Endothelial cell of umbilical vein (primary cell): ENCODE measurements around the gene RAB9B. TPM values are rescaled to one million over a fixed set of nuclear protein-coding genes. Genes with fewer than 3 reads are reported as not detected.

Experiments used
- BruUV-seq: library from RNA; stranded (reverse); fragments of 400-500 nt; replicated peaks from 2 replicates; lab custom pipeline; 2021; lab: Mats Ljungman, UMichigan
- CTCF ChIA-PET: fragments of 300-600, 350-600 bp; sonication (Branson Sonifier 250); formaldehyde crosslinking; loops from one replicate; lab custom pipeline; 2021; ENCODE audit warnings: antibody characterized with exemption, inconsistent platforms; lab: Charles Lee
- POLR2A ChIA-PET: fragments of 300-600, 350-600 bp; sonication (Branson Sonifier 250); formaldehyde crosslinking; loops from one replicate; lab custom pipeline; 2021; ENCODE audit warnings: antibody characterized with exemption, inconsistent platforms; lab: Charles Lee
- DNase-seq: peaks from one replicate; pipeline ENCODE4 v3.0.0-alpha.2; 2011; ENCODE audit warnings: low read depth, low spot score
- FAIRE-seq: peaks from 2 replicates; lab custom pipeline; 2011; peaks lifted over from hg19 to GRCh38; lab: Jason Lieb, UNC
- H2AFZ ChIP-seq: 2 replicates; pipeline ENCODE4 v1.6.0; 2012; ENCODE audit warnings: low read depth, low read length, control low read depth, inconsistent platforms
- H3K27ac ChIP-seq: 2 replicates; pipeline ENCODE4 v1.5.1; 2011; ENCODE audit warnings: low read depth, mild to moderate bottlenecking, control low read depth, low read length, moderate library complexity; ENCODE audit not compliant: insufficient read depth
- H3K27me3 ChIP-seq, 2 experiments: 2 replicates each; pipeline versions ENCODE4 v1.6.0 to v1.6.1; 2011; ENCODE audit warnings: low read length in 2 of 2, mixed read lengths in 1 of 2; ENCODE audit not compliant: control insufficient read depth in 2 of 2, insufficient read depth in 2 of 2
- H3K36me3 ChIP-seq, 2 experiments: 2 replicates in 1 of 2; 3 replicates in 1 of 2; pipeline ENCODE4 v1.5.1; 2011; ENCODE audit warnings: low read length in 2 of 2, mild to moderate bottlenecking in 1 of 2, moderate library complexity in 1 of 2; ENCODE audit not compliant: control insufficient read depth in 2 of 2, insufficient read depth in 2 of 2; ENCODE audit errors: extremely low read depth in 1 of 2
- H3K4me1 ChIP-seq: 3 replicates; pipeline ENCODE4 v1.5.1; 2011; ENCODE audit warnings: mild to moderate bottlenecking, low read length; ENCODE audit not compliant: control insufficient read depth, insufficient read depth; ENCODE audit errors: extremely low read depth
- H3K4me2 ChIP-seq: 2 replicates; pipeline ENCODE4 v1.6.1; 2011; ENCODE audit warnings: low read length, control low read depth, mixed read lengths; ENCODE audit not compliant: insufficient read depth
- H3K4me3 ChIP-seq, 3 experiments: fragments of 200-600 bp in 1 of 3; sonication (generic), shearing (Covaris generic) in 1 of 3; replicated peaks in 1 of 3; 2 replicates each; pipeline ENCODE4 v1.5.1; 2011 to 2016; ENCODE audit warnings: control low read depth in 3 of 3, low read length in 3 of 3, mild to moderate bottlenecking in 2 of 3, inconsistent platforms in 1 of 3, low read depth in 1 of 3, moderate library complexity in 1 of 3; ENCODE audit not compliant: insufficient read depth in 1 of 3
- H3K79me2 ChIP-seq: 2 replicates; pipeline ENCODE4 v1.6.0; 2012; ENCODE audit warnings: low read length, inconsistent platforms; ENCODE audit not compliant: control insufficient read depth, insufficient read depth
- H3K9ac ChIP-seq: replicated peaks from 2 replicates; pipeline ENCODE3; 2011; ENCODE audit warnings: low read length, control low read depth; ENCODE audit not compliant: insufficient read depth; ENCODE audit errors: extremely low read depth
- H3K9me1 ChIP-seq: replicated peaks from 3 replicates; pipeline ENCODE4 v1.6.0; 2011; ENCODE audit warnings: mild to moderate bottlenecking, low read length; ENCODE audit not compliant: control insufficient read depth, insufficient read depth; ENCODE audit errors: extremely low read depth
- H3K9me3 ChIP-seq: replicated peaks from 2 replicates; pipeline ENCODE4 v1.5.1; 2012; ENCODE audit warnings: low read length, inconsistent platforms; ENCODE audit not compliant: control insufficient read depth, insufficient read depth
- H4K20me1 ChIP-seq: replicated peaks from 2 replicates; pipeline ENCODE3; 2011; ENCODE audit warnings: mild to moderate bottlenecking, low read length; ENCODE audit not compliant: control insufficient read depth, insufficient read depth; ENCODE audit errors: extremely low read depth
- EZH2 ChIP-seq: IDR thresholded peaks from 2 replicates; pipeline ENCODE4 v1.6.1; 2012; ENCODE audit warnings: borderline replicate concordance, low read depth, mild to moderate bottlenecking, moderate library complexity, low read length, inconsistent platforms; ENCODE audit not compliant: severe bottlenecking
- FOS ChIP-seq: IDR thresholded peaks from 2 replicates; pipeline ENCODE4 v1.6.1; 2011; ENCODE audit warnings: mild to moderate bottlenecking, low read length, moderate library complexity, borderline replicate concordance; ENCODE audit not compliant: insufficient read depth
- GATA2 ChIP-seq: IDR thresholded peaks from 2 replicates; pipeline ENCODE4 v1.7.0; 2011; ENCODE audit warnings: low read depth, mild to moderate bottlenecking, moderate library complexity, mixed read lengths, low read length; ENCODE audit not compliant: insufficient read length, insufficient read depth
- JUN ChIP-seq: IDR thresholded peaks from 2 replicates; pipeline ENCODE4 v1.6.1; 2011; ENCODE audit warnings: borderline replicate concordance, low read depth; ENCODE audit not compliant: insufficient read length, insufficient read depth
- MAX ChIP-seq: IDR thresholded peaks from 2 replicates; pipeline ENCODE4 v1.6.1; 2011; ENCODE audit not compliant: insufficient read depth, insufficient read length
- MYC ChIP-seq: IDR thresholded peaks from one replicate; pipeline ENCODE4 v1.6.1; 2011; ENCODE audit warnings: mild to moderate bottlenecking, low read depth, low read length
- POLR2A ChIP-seq: IDR thresholded peaks from 2 replicates; pipeline ENCODE4 v1.6.1; 2012; ENCODE audit warnings: low read depth, mild to moderate bottlenecking, control low read depth, low read length
- POLR2AphosphoS5 ChIP-seq: IDR thresholded peaks from 2 replicates; pipeline ENCODE4 v1.6.1; 2012; ENCODE audit warnings: low read depth, mild to moderate bottlenecking, control low read depth, low read length, moderate library complexity; ENCODE audit not compliant: insufficient read depth
- dilution Hi-C: fragments of 300-500 bp; cut with MboI; formaldehyde crosslinking; loops from one replicate; pipeline ENCODE4 v1.15.0; 2019; ENCODE audit warnings: low sequenced_read_pairs; ENCODE audit not compliant: extremely low pct_ligation_motif_present
- intact Hi-C: fragments of 100-400 bp; cut with micrococcal nuclease; formaldehyde crosslinking; loops from one replicate; pipeline ENCODE4 v1.10.0; 2022
- polyA plus RNA-seq, 4 experiments: library from polyadenylated mRNA; depleted of rRNA in 3 of 4; stranded (reverse) in 3 of 4; unstranded in 1 of 4; fragments of >200 nt; gene quantifications; 2 replicates each; pipeline versions ENCODE4 v1.2.1 to v1.2.3, GENCODE V29; 2011 to 2012; ENCODE audit warnings: missing spikeins in 1 of 4
- total RNA-seq: library from RNA; stranded (reverse); gene quantifications from 2 replicates; pipeline ENCODE4 v1.2.3, GENCODE V29; 2021
- TF ChIP-seq, protein P1 (sequence below), 2 donors: IDR thresholded peaks; 1 replicate in 1 of 2; 2 replicates in 1 of 2; pipeline ENCODE4 v1.5.1; 2011; ENCODE audit warnings: low read length in 2 of 2, mild to moderate bottlenecking in 2 of 2, moderate library complexity in 2 of 2, control low read depth in 1 of 2, inconsistent platforms in 1 of 2, low read depth in 1 of 2; ENCODE audit not compliant: insufficient read depth in 1 of 2; ENCODE audit errors: extremely low read depth in 1 of 2

RAB9B gene
- total and polyA plus RNA-seq, 2 donors (not counting 3 experiments of a cell fraction or from before 2014, with no cell fraction given) = 0.18 to 0.55 TPM

DNA sequence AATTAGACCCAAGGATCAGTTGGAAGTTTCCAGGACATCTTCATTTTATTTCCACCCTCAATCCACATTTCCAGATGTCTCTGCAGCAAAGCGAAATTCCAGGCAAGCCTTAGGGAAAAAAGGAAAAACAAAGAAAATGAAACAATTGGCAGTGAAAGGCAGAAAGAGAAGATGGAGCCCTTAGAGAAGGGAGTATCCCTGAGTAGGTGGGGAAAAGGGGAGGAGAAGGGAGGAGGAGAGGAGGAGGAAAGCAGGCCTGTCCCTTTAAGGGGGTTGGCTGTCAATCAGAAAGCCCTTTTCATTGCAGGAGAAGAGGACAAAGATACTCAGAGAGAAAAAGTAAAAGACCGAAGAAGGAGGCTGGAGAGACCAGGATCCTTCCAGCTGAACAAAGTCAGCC is 55.5 kb downstream of the RAB9B start, which contains the start of gene PLP1:
TSS of gene PLP1 (plus strand) at position 295 of the 400 bp plus-strand sequence. CDS start 156 bp downstream, outside the sequence.
- BruUV-seq = no TSS peak
- Histone ChIP-seq H3K4me1 (no peaks in the 10 kb centered on the region), H3K36me3 (no peaks in the 10 kb centered on the region), H3K79me2 (no peaks in the 10 kb centered on the region), H3K9me3 (no peaks in the 10 kb centered on the region), H3K4me2 (no peak within 1 kb of the TSS), H3K4me3 (no peak within 1 kb of the TSS), H3K9me1 (no peaks in the 10 kb centered on the region), H2AFZ (no peak within 1 kb of the TSS), H4K20me1 (no peaks in the 10 kb centered on the region), H3K27me3 (peaks cover 0 to 2% of the 10 kb centered on the region in 2 experiments), H3K27ac (no peak within 1 kb of the TSS), H3K9ac (no peak within 1 kb of the TSS)
- DNase-seq (no peak), FAIRE-seq (no peak)
- dilution Hi-C loops = no loop called here
- POLR2A ChIA-PET = no interaction called here
- intact Hi-C loops = no loop called here
- TF ChIP-seq EZH2 (no peak), POLR2AphosphoS5 (no peak), MYC (no peak), GATA2 (no peak), POLR2A (no peak), MAX (no peak), FOS (no peak), JUN (no peak)
- TF ChIP-seq, protein P1, sequence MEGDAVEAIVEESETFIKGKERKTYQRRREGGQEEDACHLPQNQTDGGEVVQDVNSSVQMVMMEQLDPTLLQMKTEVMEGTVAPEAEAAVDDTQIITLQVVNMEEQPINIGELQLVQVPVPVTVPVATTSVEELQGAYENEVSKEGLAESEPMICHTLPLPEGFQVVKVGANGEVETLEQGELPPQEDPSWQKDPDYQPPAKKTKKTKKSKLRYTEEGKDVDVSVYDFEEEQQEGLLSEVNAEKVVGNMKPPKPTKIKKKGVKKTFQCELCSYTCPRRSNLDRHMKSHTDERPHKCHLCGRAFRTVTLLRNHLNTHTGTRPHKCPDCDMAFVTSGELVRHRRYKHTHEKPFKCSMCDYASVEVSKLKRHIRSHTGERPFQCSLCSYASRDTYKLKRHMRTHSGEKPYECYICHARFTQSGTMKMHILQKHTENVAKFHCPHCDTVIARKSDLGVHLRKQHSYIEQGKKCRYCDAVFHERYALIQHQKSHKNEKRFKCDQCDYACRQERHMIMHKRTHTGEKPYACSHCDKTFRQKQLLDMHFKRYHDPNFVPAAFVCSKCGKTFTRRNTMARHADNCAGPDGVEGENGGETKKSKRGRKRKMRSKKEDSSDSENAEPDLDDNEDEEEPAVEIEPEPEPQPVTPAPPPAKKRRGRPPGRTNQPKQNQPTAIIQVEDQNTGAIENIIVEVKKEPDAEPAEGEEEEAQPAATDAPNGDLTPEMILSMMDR (IDR thresholded peaks at IDR 0.05; ENCODE audit: extremely low read depth in 1 of 2, insufficient read depth in 1 of 2, low read depth in 1 of 2, low read length in 2 of 2) = no peak
- CTCF ChIA-PET = interaction anchor here (4.8 kb wide), 1 partner anchor 66 kb away, joined by 46 read pairs; the partner anchor contains the start of gene TMEM31
